Thyroid gland (tissue), 4 donors: Measurements from ENCODE around the gene KIF2A. TPM values are rescaled to one million over a fixed set of nuclear protein-coding genes. Genes with fewer than 3 reads are reported as not detected.

Experiments used
- DNase-seq, 2 donors: peaks; one replicate each; pipeline ENCODE4 v3.0.0-alpha.2; 2019
- H3K27ac ChIP-seq, 3 donors: fragments of 200-600 bp; sonication (generic); 1 replicate in 2 of 3; 2 replicates in 1 of 3; pipeline ENCODE4 v1.5.1; 2016 to 2019; ENCODE audit warnings: mild to moderate bottlenecking in 1 of 3, moderate library complexity in 1 of 3
- H3K27me3 ChIP-seq: fragments of 200-600 bp; sonication (generic); one replicate; pipeline ENCODE4 v1.5.1; 2019
- H3K36me3 ChIP-seq, 2 donors: fragments of 200-600 bp; sonication (generic); one replicate each; pipeline ENCODE4 v1.5.1; 2016 to 2019
- H3K4me1 ChIP-seq, 2 donors: fragments of 200-600 bp; sonication (generic); one replicate each; pipeline ENCODE4 v1.5.1; 2017 to 2019
- H3K4me3 ChIP-seq, 3 donors: fragments of 200-600 bp; sonication (generic); replicated peaks in 1 of 3; 1 replicate in 2 of 3; 2 replicates in 1 of 3; pipeline ENCODE4 v1.5.1; 2016; ENCODE audit warnings: mild to moderate bottlenecking in 1 of 3
- H3K9me3 ChIP-seq: fragments of 200-600 bp; sonication (generic); one replicate; pipeline ENCODE4 v1.5.1; 2017
- CTCF ChIP-seq, 6 experiments: fragments of 200-600 bp in 3 of 6; fragments of 450-650 bp in 3 of 6; sonication (generic) in 3 of 6; IDR thresholded peaks; one replicate each; pipeline ENCODE4 v1.5.1; 2016 to 2019; ENCODE audit warnings: antibody characterized with exemption in 6 of 6, mild to moderate bottlenecking in 2 of 6, inconsistent platforms in 1 of 6, moderate library complexity in 1 of 6
- POLR2A ChIP-seq, 2 donors: fragments of 450-650 bp; IDR thresholded peaks; one replicate each; pipeline ENCODE4 v1.6.1; 2017; ENCODE audit warnings: antibody characterized with exemption in 2 of 2, mild to moderate bottlenecking in 2 of 2, moderate library complexity in 1 of 2
- WGBS, 2 donors: methylation state at CpG; one replicate each; pipeline ENCODE4 v1.1.5; 2017; 5-methylcytosine and 5-hydroxymethylcytosine counted together
- intact Hi-C: fragments of 100-400 bp; cut with DNase I; formaldehyde crosslinking; loops from one replicate; pipeline ENCODE4 v1.15.1; 2023
- total RNA-seq, 4 donors: library from RNA; depleted of rRNA; stranded (reverse); fragments of >200 nt; gene quantifications; one replicate each; pipeline ENCODE4 v1.2.3, GENCODE V29; 2016

The KIF2A gene
- total RNA-seq, 4 donors from 2014 or later: 34.9 to 118 (median 54.8) TPM

GRCh38 chr5:62376064-62376463 is 70.1 kb downstream of the KIF2A start:
- H3K36me3 ChIP-seq: peaks cover 0 to 21% of the 10 kb centered on the region in 2 donors
- WGBS, 2 donors: 97 to 98% methylated on average over 3 of the region's 3 CpGs
- H3K4me3 ChIP-seq: no peak overlapping the region

DNA sequence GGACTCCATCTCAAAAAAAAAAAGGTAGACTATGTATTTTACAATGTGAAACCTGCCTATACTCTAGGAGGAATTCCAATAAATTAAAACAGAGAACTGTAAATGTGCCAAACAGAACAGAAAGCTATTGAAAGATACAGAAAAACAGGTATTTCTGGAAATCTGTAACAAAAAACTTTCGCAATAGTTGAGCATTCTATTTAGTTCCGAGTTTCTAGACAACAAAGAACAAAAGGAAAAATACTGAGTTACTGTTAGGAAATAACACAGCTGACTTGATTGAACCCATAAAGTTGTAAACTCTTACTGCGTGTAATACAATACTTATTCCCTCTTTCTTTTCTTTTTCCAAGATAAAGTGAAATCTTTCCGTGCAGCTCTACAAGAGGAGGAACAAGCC is 79.1 kb downstream of the KIF2A start:
- TF ChIP-seq POLR2A (IDR thresholded peaks at IDR 0.05) (no peak), CTCF (IDR thresholded peaks at IDR 0.05) (no peak)
- no peak overlapping the region for H3K27ac ChIP-seq
- 86 to 88% methylated on average over 4 of the region's 4 CpGs for WGBS, 2 donors
- intact Hi-C loops: no loop called here
- no peak overlapping the region for H3K4me3 ChIP-seq
- no peak for DNase-seq
- no peaks in the 10 kb centered on the region for H3K9me3 ChIP-seq
- H3K36me3 ChIP-seq: peaks cover 7 to 40% of the 10 kb centered on the region in 2 donors
- H3K4me1 ChIP-seq: no peaks in the 10 kb centered on the region
- no peaks in the 10 kb centered on the region for H3K27me3 ChIP-seq

More at GRCh38 chr5:62376064-62376463, 70.1 kb downstream of the KIF2A start:
- DNase-seq: no peak
- TF ChIP-seq CTCF (IDR thresholded peaks at IDR 0.05) (no peak), POLR2A (IDR thresholded peaks at IDR 0.05) (no peak)
- no peak overlapping the region for H3K27ac ChIP-seq
- no peaks in the 10 kb centered on the region for H3K4me1 ChIP-seq
- intact Hi-C loops: no loop called here
- H3K27me3 ChIP-seq: no peaks in the 10 kb centered on the region
- H3K9me3 ChIP-seq: no peaks in the 10 kb centered on the region

DNA sequence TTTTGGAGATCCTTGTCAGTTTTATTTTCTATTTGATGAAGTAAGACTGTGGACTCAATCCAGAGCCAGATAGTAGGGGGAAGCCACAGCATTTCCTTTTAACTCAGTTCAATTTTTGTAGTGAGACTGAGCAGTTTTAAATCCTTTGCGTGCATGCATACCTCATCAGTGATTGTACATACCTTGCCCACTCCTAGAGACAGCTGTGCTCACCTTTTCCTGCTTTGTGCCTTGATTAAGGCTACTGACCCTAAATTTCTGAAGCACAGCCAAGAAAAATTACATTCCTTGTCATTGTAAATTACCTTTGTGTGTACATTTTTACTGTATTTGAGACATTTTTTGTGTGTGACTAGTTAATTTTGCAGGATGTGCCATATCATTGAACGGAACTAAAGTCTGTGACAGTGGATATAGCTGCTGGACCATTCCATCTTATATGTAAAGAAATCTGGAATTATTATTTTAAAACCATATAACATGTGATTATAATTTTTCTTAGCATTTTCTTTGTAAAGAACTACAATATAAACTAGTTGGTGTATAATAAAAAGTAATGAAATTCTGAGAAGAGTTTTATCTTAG is 79.9 kb downstream of the KIF2A start:
- Histone ChIP-seq H3K36me3 (peaks cover 7 to 33% of the 10 kb centered on the region in 2 donors), H3K27ac (no peak overlapping the region), H3K4me3 (no peak overlapping the region), H3K4me1 (no peaks in the 10 kb centered on the region), H3K27me3 (no peaks in the 10 kb centered on the region), H3K9me3 (no peaks in the 10 kb centered on the region)
- WGBS, 2 donors: 87 to 94% methylated on average over 2 of the region's 2 CpGs
- no peak for DNase-seq
- intact Hi-C loops: no loop called here
- no peak for TF ChIP-seq CTCF (IDR thresholded peaks at IDR 0.05)
- TF ChIP-seq POLR2A (IDR thresholded peaks at IDR 0.05): no peak

DNA sequence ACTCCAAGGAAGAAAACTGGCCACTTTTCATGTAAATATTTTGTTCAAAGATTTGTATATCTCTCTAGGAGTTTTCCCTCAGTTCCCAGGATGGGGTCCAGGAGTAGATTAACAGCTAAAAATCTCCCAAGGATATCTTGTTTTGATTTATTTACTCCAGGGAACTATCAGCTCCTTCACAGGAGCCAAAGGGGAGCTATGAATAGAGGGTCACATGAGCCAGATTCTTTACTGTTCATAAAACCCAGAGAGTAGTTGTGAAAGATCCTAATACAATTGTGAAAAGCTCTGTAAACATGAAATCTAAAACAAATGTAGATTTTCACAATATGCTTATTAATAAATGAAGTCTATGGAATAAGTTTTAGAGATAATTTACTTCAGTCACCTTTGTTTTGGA is 80.8 kb downstream of the KIF2A start:
- intact Hi-C loops: no loop called here

More for the DNA sequence above, 80.8 kb downstream of the KIF2A start:
- no peak for DNase-seq
- Histone ChIP-seq H3K27me3 (no peaks in the 10 kb centered on the region), H3K9me3 (no peaks in the 10 kb centered on the region), H3K36me3 (peaks cover 7 to 26% of the 10 kb centered on the region in 2 donors), H3K27ac (no peak overlapping the region), H3K4me1 (no peaks in the 10 kb centered on the region), H3K4me3 (no peak overlapping the region)
- TF ChIP-seq CTCF (IDR thresholded peaks at IDR 0.05) (no peak), POLR2A (IDR thresholded peaks at IDR 0.05) (no peak)
